ENCODE data around the gene ATF4.
A peak's percentile ranks its signal among the peaks of the same experiment; 100 is the strongest.

The ATF4 gene

DNA sequence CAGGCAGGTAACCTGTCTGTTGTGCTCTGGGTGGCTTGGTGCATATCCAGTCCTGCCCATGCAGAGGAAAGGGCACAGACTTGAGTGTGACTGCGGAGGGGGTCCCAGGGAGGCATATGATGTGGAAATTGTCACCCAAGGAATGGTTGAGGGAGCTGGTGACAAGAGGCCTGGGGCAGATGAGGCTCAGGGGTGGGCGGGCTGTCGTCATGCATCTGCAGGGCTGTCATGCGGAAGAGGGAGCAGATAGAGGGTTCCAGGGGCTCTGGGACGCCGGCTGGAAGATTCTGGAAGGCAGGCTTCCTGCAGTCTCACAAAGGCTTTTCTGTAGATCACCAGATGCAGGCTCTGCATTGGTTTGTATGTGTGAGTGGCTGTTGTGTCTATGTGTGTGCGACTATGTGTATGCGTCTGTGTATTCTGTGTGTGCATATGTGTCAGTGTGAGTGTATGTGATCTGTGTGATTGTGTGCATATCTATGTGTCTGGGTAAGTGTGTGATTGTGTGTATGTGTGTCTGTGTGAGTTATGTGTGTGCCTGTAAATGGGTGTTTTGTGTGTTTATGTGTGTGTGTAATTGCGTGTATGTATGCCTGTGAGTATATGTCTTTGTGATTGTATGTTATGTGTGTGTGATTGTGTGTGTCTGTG lies 42.6 kb downstream of the ATF4 start:
- DNase-seq = no peak

DNA sequence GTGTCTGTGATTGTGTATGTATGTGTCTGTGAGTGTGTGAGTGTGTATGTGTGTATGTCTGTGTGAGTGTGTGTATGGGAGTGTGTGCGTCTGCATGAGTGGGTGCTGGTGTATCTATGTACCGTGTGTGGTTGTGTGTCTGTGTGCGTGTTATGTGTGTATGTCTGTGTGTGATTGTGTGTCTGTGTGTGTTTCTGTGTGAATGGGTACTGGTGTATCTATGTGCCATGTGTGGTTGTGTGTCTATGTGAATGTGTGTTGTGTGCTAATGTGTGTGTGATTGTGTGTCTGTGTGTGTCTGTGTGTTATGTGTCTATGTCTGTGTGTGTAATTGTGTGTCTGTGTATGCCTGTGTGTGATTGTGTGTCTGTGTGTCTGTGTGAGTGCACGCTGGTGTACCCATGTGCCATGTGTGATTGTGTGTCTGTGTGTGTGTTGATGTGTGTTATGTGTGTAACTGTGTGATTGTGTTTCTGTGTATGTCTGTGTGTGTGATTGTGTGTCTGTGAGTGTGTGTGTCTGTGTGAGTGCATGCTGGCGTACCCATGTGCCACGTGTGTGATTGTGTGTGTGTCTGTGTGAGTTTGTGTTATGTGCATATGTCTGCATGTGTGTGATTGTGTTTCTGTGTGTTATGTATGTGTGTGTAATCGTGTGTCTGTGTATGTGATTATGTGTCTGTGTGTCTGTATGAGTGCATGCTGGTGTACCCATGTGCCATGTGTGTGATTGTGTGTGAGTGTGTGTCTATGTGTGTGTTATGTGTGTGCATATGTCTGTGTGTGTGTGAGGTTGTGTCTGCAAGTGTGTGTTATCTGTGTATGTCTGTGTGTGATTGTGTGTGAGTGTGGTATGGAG lies 43.4 kb downstream of the ATF4 start:
- no peak for DNase-seq

DNA sequence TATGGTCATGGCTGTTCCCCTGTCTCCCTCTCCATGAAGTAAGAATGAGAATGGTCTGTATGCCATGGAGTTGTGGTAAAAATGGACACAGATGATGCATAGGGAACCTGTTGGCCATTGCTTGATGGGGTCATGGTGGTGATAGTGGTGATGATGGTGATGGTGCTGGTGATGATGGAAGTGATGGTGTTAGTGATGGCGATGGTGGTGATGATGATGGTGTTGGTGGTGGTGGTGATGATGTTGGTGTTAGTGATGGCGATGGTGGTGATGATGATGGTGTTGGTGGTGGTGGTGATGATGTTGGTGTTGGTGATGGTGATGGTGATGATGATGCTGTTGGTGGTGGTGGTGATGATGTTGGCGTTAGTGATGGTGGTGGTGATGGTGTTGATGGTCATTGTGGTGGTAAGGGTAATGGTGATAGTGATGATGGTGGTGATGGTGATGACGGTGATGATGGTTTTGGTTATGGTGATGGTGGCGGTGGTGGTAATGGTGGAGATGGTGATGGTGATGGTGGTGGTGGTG lies 45.1 kb downstream of the ATF4 start:
- DNase-seq = no peak

DNA sequence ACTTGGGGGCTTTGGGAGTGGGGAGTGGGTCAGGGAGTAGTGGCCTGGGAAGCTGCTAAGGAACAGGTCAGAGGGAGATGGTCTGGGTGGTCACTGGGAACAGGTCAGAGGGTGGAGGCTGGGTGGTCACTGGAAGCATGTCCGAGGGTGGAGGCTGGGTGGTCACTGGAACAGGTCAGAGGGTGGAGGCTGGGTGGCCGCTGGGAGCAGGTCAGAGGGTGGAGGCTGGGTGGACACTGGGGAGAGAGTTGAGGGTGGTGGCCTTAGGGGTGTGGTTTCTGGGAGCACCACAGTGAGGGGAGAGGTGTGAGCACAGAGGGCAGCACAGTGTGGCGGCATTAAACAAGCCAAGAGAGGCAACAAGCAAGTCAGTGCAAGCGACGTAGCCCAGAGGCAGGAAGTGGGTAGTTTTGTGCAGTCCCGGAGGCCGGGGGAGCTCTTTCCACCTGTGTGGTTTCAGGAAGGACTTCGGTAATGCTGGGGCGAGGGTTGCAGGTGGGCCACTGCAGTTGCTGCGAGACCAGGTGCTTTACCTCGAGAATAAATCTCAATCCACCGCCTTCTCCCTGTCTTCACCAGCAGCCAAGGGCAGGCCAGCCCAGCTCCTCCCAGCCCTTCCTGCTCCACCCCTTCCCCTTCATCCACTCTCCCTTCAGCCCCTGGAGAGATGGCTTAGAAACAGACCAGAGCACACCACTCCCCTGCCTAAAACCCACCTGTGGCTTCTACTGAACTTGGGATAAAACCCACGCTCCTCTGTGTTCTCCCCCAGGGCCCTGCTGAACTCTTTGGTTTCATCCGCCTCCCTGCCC lies 47.0 kb downstream of the ATF4 start:
- peak; percentile 41 for DNase-seq

DNA sequence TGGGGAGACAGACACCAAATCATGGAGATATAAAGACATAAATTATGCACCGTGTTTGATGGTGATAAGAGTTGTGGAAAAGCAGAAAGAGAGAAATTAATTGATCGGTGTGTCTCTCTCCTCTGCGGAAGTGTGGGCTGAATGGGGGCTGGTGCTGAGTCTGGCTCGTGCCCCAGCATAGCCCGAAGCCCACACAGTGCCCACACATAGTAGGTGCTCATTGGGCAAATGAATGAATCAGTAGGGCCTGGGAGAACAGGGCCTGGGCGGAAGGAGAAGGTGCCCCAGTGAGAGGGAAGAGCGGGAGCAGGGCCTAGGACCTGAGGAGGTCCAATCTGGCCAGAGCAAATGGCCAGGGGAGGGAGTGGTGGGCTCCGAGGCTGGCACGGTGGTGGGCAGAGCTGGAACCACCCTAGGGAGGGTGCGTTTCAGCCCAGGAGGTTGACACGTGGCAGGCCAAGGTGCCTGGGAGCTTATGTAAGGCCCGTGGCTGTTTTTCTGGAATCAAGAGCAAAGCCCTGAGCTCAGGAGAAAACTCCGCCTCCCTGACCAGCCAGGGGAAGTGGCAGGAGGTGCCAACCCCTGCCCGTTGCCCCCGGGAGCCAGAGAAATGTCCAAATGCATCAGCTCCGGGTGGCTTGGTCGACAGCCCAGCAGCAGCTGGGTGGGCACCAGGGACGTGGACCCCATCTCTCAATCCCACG lies 48.1 kb downstream of the ATF4 start:
- no peak for DNase-seq

DNA sequence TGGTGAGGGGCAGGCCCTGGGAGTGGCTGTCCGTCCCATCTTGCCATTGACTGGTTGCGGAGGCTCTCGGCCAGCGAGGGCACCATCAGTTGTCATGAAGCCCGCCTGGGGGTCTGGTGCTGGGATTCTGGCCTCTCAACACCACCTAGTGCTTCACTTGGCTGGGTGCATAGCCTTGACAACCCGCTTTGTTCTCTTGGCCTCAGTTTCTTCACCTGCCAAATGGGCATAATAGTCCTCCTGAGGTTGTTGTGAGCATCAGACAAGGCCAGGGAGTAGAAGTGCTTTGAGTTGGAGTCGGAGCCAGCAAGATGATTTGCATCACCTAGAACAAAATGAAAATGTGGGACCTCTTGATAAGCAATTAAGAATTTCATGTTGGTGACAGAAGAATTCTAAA lies 48.7 kb downstream of the ATF4 start:
- DNase-seq = no peak

DNA sequence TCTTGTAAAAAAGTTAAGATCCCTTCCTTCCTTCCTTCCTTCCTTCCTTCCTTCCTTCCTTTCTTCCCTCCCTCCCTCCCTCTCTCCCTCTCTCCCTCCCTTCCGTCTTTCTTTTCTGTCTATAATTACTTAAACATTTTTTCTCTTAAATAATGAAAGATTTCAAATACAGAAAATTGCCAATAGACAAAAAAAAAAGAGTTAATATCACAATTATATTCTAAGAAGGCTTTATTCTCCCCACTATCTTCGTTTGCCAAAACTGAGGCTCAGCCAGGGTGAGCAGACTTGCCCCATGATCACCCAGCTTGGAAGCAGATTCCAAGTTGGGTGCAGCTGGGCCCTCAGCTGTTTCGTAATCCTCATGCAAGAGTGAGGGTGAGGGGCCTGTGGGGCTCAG lies 49.9 kb downstream of the ATF4 start:
- DNase-seq = no peak

DNA sequence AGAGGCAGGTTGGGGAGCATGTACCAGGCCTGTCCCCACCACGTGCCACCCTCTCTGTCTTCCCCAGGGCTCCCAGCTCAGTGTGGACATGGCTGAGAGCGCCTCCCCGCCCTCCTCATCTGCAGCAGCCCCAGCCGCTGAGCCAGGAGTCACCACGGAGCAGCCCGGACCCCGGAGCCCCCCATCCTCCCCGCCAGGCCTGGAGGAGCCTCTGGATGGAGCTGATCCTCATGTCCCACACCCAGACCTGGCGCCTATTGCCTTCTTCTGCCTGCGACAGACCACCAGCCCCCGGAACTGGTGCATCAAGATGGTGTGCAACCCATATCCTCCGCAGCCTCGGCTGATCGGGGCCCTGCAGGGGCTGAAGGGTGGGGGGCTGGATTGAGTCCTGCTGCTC lies 50.3 kb downstream of the ATF4 start, which contains the start of gene CACNA1I:
Gene CACNA1I, plus strand, starts transcription at position 89 of the 400 bp plus-strand sequence. Its CDS starts 0 bp downstream, at position 89.
- DNase-seq = no peak

DNA sequence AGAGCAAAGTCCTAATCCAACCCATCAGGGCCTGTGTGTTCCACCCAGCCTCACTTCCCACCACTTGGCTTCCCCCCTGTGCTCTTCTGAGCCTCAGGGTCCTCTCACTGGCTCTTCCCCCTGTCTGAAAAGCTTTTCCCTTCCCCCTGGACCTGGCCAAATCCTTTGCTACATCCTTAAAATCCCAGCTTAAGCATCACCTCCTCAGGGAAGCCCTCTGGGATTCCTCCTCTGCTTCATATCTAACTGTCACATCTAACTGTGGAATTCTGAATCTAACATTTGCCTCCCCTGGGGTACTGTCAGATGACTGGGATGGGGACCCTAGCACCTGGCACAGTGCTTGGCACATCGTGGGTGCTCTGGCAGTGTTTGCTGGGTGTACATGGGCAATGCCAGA lies 51.2 kb downstream of the ATF4 start:
- DNase-seq = no peak
